PC-9 (cell line): ENCODE data around the gene ATG10.

ENCODE experiments used
- CTCF ChIP-seq: fragments of 200-600 bp; sonication (generic); conservative IDR thresholded peaks from 2 replicates; pipeline ENCODE4 v1.6.1; 2017; ENCODE audit warnings: mixed run types, antibody characterized with exemption, mild to moderate bottlenecking, moderate library complexity
- EZH2 ChIP-seq: fragments of 200-600 bp; sonication (generic); IDR thresholded peaks from 2 replicates; pipeline ENCODE4 v1.8.0; 2017; ENCODE audit warnings: antibody characterized with exemption, low read depth

GRCh38 chr5:81963544-81963943 is 8.3 kb upstream of the ATG10 start:
- no peak for TF ChIP-seq CTCF
- no peak for TF ChIP-seq EZH2
